Tibial nerve (tissue), 4 donors: ENCODE results near the gene CHD2.

Source experiments
- CTCF ChIP-seq, 5 experiments: fragments of 200-600 bp in 3 of 5; fragments of 450-650 bp in 2 of 5; sonication (generic) in 3 of 5; IDR thresholded peaks; one replicate each; pipeline ENCODE4 v1.5.1; 2016 to 2019; ENCODE audit warnings: antibody characterized with exemption in 5 of 5, mild to moderate bottlenecking in 3 of 5, moderate library complexity in 2 of 5
- EP300 ChIP-seq, 2 donors: sonication (generic); formaldehyde crosslinking; IDR thresholded peaks; one replicate each; pipeline ENCODE4 v1.6.1; 2017; ENCODE audit warnings: antibody characterized with exemption in 2 of 2, mild to moderate bottlenecking in 1 of 2
- POLR2A ChIP-seq, 2 donors: fragments of 450-650 bp; IDR thresholded peaks; one replicate each; pipeline ENCODE4 v1.6.1; 2017; ENCODE audit warnings: antibody characterized with exemption in 2 of 2, mild to moderate bottlenecking in 2 of 2, moderate library complexity in 2 of 2

GRCh38 chr15:92887869-92888268 is 12.3 kb upstream of the CHD2 start:
- TF ChIP-seq CTCF (IDR thresholded peaks at IDR 0.05) (no peak), POLR2A (IDR thresholded peaks at IDR 0.05) (no peak), EP300 (IDR thresholded peaks at IDR 0.05) (no peak)
